ENCODE data around the gene CROCC2. TPM values are rescaled to one million over a fixed set of nuclear protein-coding genes. Genes with fewer than 3 reads are reported as not detected.

CROCC2 gene
- total RNA-seq (under 1 TPM in 1 of 5 experiments, not detected in 4; 0.22 TPM), polyA plus RNA-seq (not detected), total RNA-seq (not detected)

DNA sequence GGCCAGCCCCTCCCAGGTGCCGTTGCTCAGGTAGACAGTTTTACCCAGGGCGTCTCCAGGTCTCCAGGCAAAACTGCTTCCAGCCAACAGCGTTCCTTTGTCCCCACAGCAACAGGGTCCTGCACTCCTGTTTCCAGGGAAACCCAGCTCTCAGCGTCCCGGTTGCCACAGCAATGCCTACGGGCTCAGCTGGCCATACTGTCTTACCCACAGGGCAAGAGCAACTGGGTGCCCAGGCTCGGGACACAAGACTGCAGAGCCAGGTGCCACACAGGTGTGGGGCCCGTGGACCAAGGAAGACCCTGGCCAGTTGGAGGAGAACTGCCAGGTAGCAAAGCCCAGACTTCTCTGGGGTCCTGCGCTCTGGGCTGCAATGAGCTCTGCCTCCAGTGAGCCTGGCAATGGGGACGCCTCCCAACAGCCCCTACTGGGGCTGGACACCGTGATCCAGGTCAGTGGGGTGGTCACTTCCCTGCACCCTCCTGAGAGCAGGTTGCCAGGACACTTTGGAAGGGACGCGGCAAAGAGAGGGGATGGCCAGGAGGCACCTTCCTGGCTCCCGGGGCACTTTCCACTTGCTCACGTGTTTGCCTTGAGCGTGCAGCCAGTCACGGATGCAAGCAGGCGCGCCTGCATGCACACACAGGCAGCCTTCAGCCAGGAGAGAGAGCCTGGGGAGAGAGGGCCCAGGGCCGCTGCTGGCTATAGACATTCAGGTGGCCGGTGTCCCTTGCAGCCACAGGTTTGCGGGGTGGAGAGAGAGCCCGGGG, at the start of gene CROCC2:
Gene CROCC2, plus strand, starts transcription at position 196 of the 770 bp plus-strand sequence. Its CDS starts 178 bp downstream, at position 374.
- Mint-ChIP-seq H3K27me3 (no peaks in the 10 kb centered on the region), H3K36me3 (no peaks in the 10 kb centered on the region), H3K27ac (no peak within 1 kb of the TSS), H3K4me3 (no peak within 1 kb of the TSS), H3K4me1 (no peaks in the 10 kb centered on the region), H3K9me3 (no peaks in the 10 kb centered on the region)
- no peaks in the 10 kb centered on the region for H3K4me1 ChIP-seq (ENCODE audit: control insufficient read depth in 2 of 2, insufficient read depth in 2 of 2, low read length in 2 of 2)
- intact Hi-C loops (cut with micrococcal nuclease) = no loop called here
- H3K27me3 ChIP-seq (ENCODE audit: control insufficient read depth in 2 of 2, insufficient read depth in 2 of 2, low read length in 2 of 2) = no peaks in the 10 kb centered on the region
- CTCF ChIA-PET = no interaction called here
- ATAC-seq = no peak
- POLR2A ChIA-PET = no interaction called here
- H3K27ac ChIP-seq (ENCODE audit: low read depth, low read length) = no peak within 1 kb of the TSS
- no peak for DNase-seq
- no peaks in the 10 kb centered on the region for H3K9me3 ChIP-seq (ENCODE audit: control insufficient read depth in 2 of 3, low read length in 3 of 3)
- H3K4me3 ChIP-seq (ENCODE audit: low read length) = no peak within 1 kb of the TSS
- H3K36me3 ChIP-seq (ENCODE audit: control insufficient read depth in 2 of 3, insufficient read depth in 3 of 3, low read length in 3 of 3) = no peaks in the 10 kb centered on the region

DNA sequence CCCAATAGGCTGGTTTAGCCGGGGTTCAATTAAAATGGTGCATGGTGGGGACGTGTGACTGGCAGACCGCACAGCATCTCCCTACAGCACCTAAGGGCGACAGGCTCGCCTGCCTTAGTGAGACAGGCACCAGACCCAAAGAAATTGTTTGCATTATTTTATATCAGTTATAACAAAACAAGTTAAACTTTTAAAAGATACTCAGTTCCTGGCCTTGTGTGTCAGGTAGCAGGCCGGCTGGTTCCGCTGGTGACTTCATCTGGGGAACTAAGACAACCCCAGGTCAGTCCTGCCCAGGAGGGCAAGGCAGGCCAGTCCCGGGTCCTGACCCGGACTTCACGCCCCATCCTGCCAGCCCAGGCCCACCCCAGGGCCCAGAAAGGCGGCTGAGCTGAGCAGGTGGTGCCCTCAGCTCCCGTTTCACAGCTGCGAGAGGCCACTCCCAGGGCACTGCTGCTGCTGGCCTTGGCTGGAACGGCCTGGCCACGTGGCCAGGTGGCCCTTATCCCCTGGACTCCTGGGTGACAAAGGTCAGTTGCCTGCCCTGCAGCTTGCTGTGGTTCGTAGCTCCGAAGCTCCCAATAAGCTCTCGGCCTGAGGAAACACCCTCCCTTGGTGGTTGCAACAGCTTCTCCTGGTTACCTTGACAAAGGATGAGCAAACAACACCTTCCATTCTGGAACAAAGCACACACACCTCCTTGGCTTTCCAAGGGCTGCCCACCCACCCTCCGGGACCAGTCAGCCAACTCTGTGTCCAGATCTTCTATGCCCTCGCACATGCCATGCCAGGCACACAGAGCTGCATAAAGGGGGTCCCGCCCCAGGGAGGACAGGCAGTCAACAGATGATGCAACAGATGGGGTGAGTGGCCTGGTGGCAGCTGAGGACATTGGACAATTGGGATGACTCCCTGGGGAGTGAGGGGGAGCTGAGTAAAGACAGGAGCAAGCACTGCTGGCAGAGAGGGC, 48.8 kb upstream of the CROCC2 start:
- ChIA-PET CTCF (no interaction called here), POLR2A (no interaction called here)
- no peaks in the 10 kb centered on the region for H3K36me3 ChIP-seq (ENCODE audit: control insufficient read depth in 2 of 3, insufficient read depth in 3 of 3, low read length in 3 of 3)
- peaks cover 0 to 8% (median 0%) of the 10 kb centered on the region in 3 experiments for H3K9me3 ChIP-seq (ENCODE audit: control insufficient read depth in 2 of 3, low read length in 3 of 3)
- H3K4me3 ChIP-seq (ENCODE audit: low read length) = no peak overlapping the region
- H3K4me3 Mint-ChIP-seq = no peak overlapping the region
- peaks cover 0 to 5% (median 0%) of the 10 kb centered on the region in 5 donors for H3K36me3 Mint-ChIP-seq
- no peak overlapping the region for H3K27ac ChIP-seq (ENCODE audit: low read depth, low read length)
- ATAC-seq (no peak), DNase-seq (no peak)
- no peaks in the 10 kb centered on the region for H3K4me1 ChIP-seq (ENCODE audit: control insufficient read depth in 2 of 2, insufficient read depth in 2 of 2, low read length in 2 of 2)
- no peak overlapping the region for H3K27ac Mint-ChIP-seq
- H3K27me3 Mint-ChIP-seq = peaks cover 0 to 6% (median 2%) of the 10 kb centered on the region in 5 donors
- no peaks in the 10 kb centered on the region for H3K27me3 ChIP-seq (ENCODE audit: control insufficient read depth in 2 of 2, insufficient read depth in 2 of 2, low read length in 2 of 2)
- intact Hi-C loops (cut with micrococcal nuclease) = no loop called here
- H3K4me1 Mint-ChIP-seq = no peaks in the 10 kb centered on the region
- peaks cover 0 to 18% (median 6%) of the 10 kb centered on the region in 11 donors for H3K9me3 Mint-ChIP-seq

DNA sequence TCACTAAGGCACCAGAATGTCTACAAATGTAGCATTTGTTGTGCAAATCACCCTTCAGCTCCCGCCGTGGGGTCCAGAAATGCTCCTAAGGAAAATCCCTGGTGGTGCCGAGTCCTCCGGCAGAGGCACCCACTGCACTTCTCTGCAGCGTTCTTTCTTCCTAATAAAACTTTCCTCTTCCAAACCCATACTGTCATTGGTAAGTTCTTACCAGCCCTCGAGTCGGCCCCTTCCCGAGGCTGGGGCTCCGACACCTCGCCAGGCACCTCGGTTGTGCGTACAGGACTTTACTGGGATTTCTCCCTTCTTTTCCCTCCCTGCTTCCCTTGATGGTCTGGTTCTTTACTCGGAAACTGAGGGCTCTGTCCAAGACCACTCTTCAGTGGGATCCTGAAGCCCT, 47.8 kb upstream of the CROCC2 start:
- no peaks in the 10 kb centered on the region for H3K4me1 Mint-ChIP-seq
- intact Hi-C loops (cut with micrococcal nuclease) = no loop called here
- CTCF ChIA-PET = no interaction called here
- H3K27me3 ChIP-seq (ENCODE audit: control insufficient read depth in 2 of 2, insufficient read depth in 2 of 2, low read length in 2 of 2) = no peaks in the 10 kb centered on the region
- no peak overlapping the region for H3K4me3 ChIP-seq (ENCODE audit: low read length)
- DNase-seq (no peak), ATAC-seq (no peak)
- H3K36me3 ChIP-seq (ENCODE audit: control insufficient read depth in 2 of 3, insufficient read depth in 3 of 3, low read length in 3 of 3) = no peaks in the 10 kb centered on the region
- no peak overlapping the region for H3K27ac Mint-ChIP-seq
- no peak overlapping the region for H3K27ac ChIP-seq (ENCODE audit: low read depth, low read length)
- peaks cover 0 to 18% (median 6%) of the 10 kb centered on the region in 11 donors for H3K9me3 Mint-ChIP-seq
- H3K27me3 Mint-ChIP-seq = peaks cover 0 to 8% (median 0%) of the 10 kb centered on the region in 5 donors
- peaks cover 0 to 8% (median 0%) of the 10 kb centered on the region in 3 experiments for H3K9me3 ChIP-seq (ENCODE audit: control insufficient read depth in 2 of 3, low read length in 3 of 3)
- H3K4me3 Mint-ChIP-seq = no peak overlapping the region
- H3K4me1 ChIP-seq (ENCODE audit: control insufficient read depth in 2 of 2, insufficient read depth in 2 of 2, low read length in 2 of 2) = no peaks in the 10 kb centered on the region
- POLR2A ChIA-PET = no interaction called here
- peaks cover 0 to 5% (median 0%) of the 10 kb centered on the region in 5 donors for H3K36me3 Mint-ChIP-seq

DNA sequence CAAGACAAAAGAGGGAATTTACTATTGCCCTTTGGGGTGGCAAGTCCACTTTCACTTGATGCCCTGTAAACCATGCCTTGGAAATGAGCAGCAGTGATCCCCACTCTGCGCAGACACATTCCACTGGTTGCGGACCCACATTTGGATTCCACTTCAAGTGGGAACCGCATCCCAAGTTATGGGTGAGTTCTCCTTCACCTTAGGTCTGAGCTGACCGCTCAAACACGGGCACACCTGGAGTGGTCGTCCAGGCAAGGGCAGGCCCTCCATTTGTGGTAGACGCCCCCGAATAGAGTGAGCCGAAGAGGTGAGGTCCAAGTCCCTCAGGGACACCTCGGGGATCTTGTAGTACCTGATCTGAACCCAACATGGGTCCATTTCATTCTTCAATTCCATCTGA, 47.3 kb upstream of the CROCC2 start:
- ChIA-PET POLR2A (no interaction called here), CTCF (no interaction called here)
- no peaks in the 10 kb centered on the region for H3K36me3 ChIP-seq (ENCODE audit: control insufficient read depth in 2 of 3, insufficient read depth in 3 of 3, low read length in 3 of 3)
- H3K36me3 Mint-ChIP-seq = peaks cover 0 to 5% (median 0%) of the 10 kb centered on the region in 5 donors
- DNase-seq (no peak), ATAC-seq (no peak)
- no peaks in the 10 kb centered on the region for H3K27me3 ChIP-seq (ENCODE audit: control insufficient read depth in 2 of 2, insufficient read depth in 2 of 2, low read length in 2 of 2)
- H3K9me3 Mint-ChIP-seq = peaks cover 0 to 14% (median 6%) of the 10 kb centered on the region in 11 donors
- no peak overlapping the region for H3K27ac Mint-ChIP-seq
- no peak overlapping the region for H3K27ac ChIP-seq (ENCODE audit: low read depth, low read length)
- H3K4me3 Mint-ChIP-seq = no peak overlapping the region
- H3K4me3 ChIP-seq (ENCODE audit: low read length) = no peak overlapping the region
- no peaks in the 10 kb centered on the region for H3K4me1 ChIP-seq (ENCODE audit: control insufficient read depth in 2 of 2, insufficient read depth in 2 of 2, low read length in 2 of 2)
- peaks cover 0 to 14% (median 0%) of the 10 kb centered on the region in 5 donors for H3K27me3 Mint-ChIP-seq
- peaks cover 0 to 8% (median 0%) of the 10 kb centered on the region in 3 experiments for H3K9me3 ChIP-seq (ENCODE audit: control insufficient read depth in 2 of 3, low read length in 3 of 3)
- intact Hi-C loops (cut with micrococcal nuclease) = no loop called here
- H3K4me1 Mint-ChIP-seq = no peaks in the 10 kb centered on the region

DNA sequence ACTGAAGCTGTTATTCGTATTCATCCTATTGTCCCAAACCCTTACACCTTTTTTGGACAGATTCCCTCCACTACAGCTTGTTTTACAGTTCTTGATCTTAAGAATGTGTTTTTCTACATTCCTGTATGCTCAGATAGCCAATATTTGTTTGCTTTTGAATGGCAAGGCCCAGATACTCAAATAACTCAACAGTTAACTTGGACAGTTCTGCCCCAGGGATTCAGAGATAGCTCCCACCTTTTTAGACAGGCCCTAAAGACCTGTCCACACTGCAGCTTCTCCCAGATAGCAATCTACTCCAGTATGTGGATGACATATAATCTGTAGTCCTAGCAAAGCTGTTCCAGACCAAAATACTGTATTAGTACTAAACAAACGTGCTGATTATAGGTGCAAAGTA, 44.6 kb upstream of the CROCC2 start:
- Mint-ChIP-seq H3K27me3 (peaks cover 0 to 21% (median 0%) of the 10 kb centered on the region in 5 donors), H3K27ac (no peak overlapping the region), H3K9me3 (no peaks in the 10 kb centered on the region), H3K4me3 (no peak overlapping the region), H3K36me3 (no peaks in the 10 kb centered on the region), H3K4me1 (peaks cover 0 to 3% (median 0%) of the 10 kb centered on the region in 7 donors)
- H3K4me1 ChIP-seq (ENCODE audit: control insufficient read depth in 2 of 2, insufficient read depth in 2 of 2, low read length in 2 of 2) = no peaks in the 10 kb centered on the region
- no peak overlapping the region for H3K4me3 ChIP-seq (ENCODE audit: low read length)
- intact Hi-C loops (cut with micrococcal nuclease) = no loop called here
- H3K36me3 ChIP-seq (ENCODE audit: control insufficient read depth in 2 of 3, insufficient read depth in 3 of 3, low read length in 3 of 3) = no peaks in the 10 kb centered on the region
- ChIA-PET CTCF (interaction anchor here (0.5 to 2.5 kb wide), 2 partner anchors 10 to 169 kb away, joined by 3 to 7 read pairs; no protein-coding TSS in a partner anchor), POLR2A (no interaction called here)
- DNase-seq (no peak), ATAC-seq (no peak)
- H3K27me3 ChIP-seq (ENCODE audit: control insufficient read depth in 2 of 2, insufficient read depth in 2 of 2, low read length in 2 of 2) = no peaks in the 10 kb centered on the region
- H3K27ac ChIP-seq (ENCODE audit: low read depth, low read length) = no peak overlapping the region
- no peaks in the 10 kb centered on the region for H3K9me3 ChIP-seq (ENCODE audit: control insufficient read depth in 2 of 3, low read length in 3 of 3)

DNA sequence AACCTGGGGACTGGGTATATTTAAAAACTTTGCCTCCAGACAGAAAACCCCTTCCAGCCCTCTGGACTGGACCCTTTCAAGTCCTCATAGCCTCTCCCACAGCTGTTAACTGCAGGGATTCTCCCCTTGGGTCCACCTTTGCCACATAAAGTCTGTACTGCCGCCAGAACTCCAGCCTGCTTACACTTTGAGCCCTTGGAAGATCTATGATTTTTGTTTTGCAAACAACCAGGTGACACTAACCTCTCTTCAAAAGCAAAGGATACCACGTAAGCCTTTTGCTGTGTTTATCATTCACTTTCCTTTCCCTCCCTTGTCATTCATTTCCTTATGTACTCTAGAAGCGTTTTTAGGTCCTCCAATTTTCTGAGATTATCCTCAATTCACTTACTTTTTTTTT, 41.7 kb upstream of the CROCC2 start:
- no peak overlapping the region for H3K27ac ChIP-seq (ENCODE audit: low read depth, low read length)
- ATAC-seq = no peak
- Mint-ChIP-seq H3K4me1 (peaks cover 0 to 3% (median 0%) of the 10 kb centered on the region in 7 donors), H3K36me3 (no peaks in the 10 kb centered on the region), H3K4me3 (no peak overlapping the region), H3K27me3 (peaks cover 0 to 23% (median 5%) of the 10 kb centered on the region in 5 donors), H3K27ac (no peak overlapping the region), H3K9me3 (no peaks in the 10 kb centered on the region)
- H3K4me1 ChIP-seq (ENCODE audit: control insufficient read depth in 2 of 2, insufficient read depth in 2 of 2, low read length in 2 of 2) = no peaks in the 10 kb centered on the region
- POLR2A ChIA-PET = no interaction called here
- no peak for DNase-seq
- no peaks in the 10 kb centered on the region for H3K36me3 ChIP-seq (ENCODE audit: control insufficient read depth in 2 of 3, insufficient read depth in 3 of 3, low read length in 3 of 3)
- no peaks in the 10 kb centered on the region for H3K9me3 ChIP-seq (ENCODE audit: control insufficient read depth in 2 of 3, low read length in 3 of 3)
- no peak overlapping the region for H3K4me3 ChIP-seq (ENCODE audit: low read length)
- intact Hi-C loops (cut with micrococcal nuclease) = no loop called here
- CTCF ChIA-PET = no interaction called here
- H3K27me3 ChIP-seq (ENCODE audit: control insufficient read depth in 2 of 2, insufficient read depth in 2 of 2, low read length in 2 of 2) = no peaks in the 10 kb centered on the region

Data from naive thymus-derived CD4-positive, alpha-beta T cell (primary cell).